GM12878 (cell line): ENCODE data around the gene DARS1. TPM values are rescaled to one million over a fixed set of nuclear protein-coding genes. Genes with fewer than 3 reads are reported as not detected.

Experiments used
- ATAC-seq: fragments of 200-7000 bp; cut with Tn5 transposase; 3 replicates; pipeline ENCODE4 v1.9.1; 2020; ENCODE audit warnings: mild to moderate bottlenecking, moderate library complexity
- BruUV-seq: library from RNA; stranded (reverse); fragments of 400-500 nt; replicated peaks from 2 replicates; lab custom pipeline; 2021; lab: Mats Ljungman, UMichigan
- CTCF ChIA-PET: fragments of 300-600 bp; sonication (Branson Sonifier 250); formaldehyde crosslinking; extraction: SDS; loops from one replicate; lab custom pipeline; 2021; ENCODE audit warnings: inconsistent platforms; lab: Yijun Ruan, JAX
- POLR2A ChIA-PET: fragments of 350-600 bp; formaldehyde crosslinking; extraction: SDS; loops from one replicate; lab custom pipeline; 2021; ENCODE audit warnings: inconsistent platforms; lab: Charles Lee
- RAD21 ChIA-PET: fragments of 300-600 bp; sonication (Branson Sonifier 250); formaldehyde crosslinking; loops from one replicate; lab custom pipeline; 2023; ENCODE audit warnings: antibody characterized with exemption; ENCODE audit not compliant: unreplicated experiment; lab: Charles Lee
- SMC1A ChIA-PET: fragments of 300-600 bp; sonication (Branson Sonifier 250); formaldehyde crosslinking; loops from one replicate; lab custom pipeline; 2023; ENCODE audit not compliant: unreplicated experiment, uncharacterized antibody; lab: Charles Lee
- DNase-seq: peaks from one replicate; pipeline ENCODE4 v3.0.0-alpha.2; 2011; ENCODE audit warnings: low read depth, low spot score
- FAIRE-seq: peaks from 3 replicates; lab custom pipeline; 2011; peaks lifted over from hg19 to GRCh38; lab: Jason Lieb, UNC
- H2AFZ ChIP-seq: 2 replicates; pipeline ENCODE4 v1.6.0; 2011; ENCODE audit warnings: low read depth, low read length, control low read depth; ENCODE audit not compliant: control insufficient read depth
- H3K27ac ChIP-seq: 2 replicates; pipeline ENCODE4 v1.5.1; 2011; ENCODE audit warnings: control low read depth; ENCODE audit not compliant: control insufficient read depth, insufficient read depth
- H3K27me3 ChIP-seq, 2 experiments: replicated peaks in 1 of 2; 2 replicates each; pipeline versions ENCODE4 v1.6.0 to v1.6.1; 2011; ENCODE audit warnings: low read length in 1 of 2; ENCODE audit not compliant: control insufficient read depth in 2 of 2, insufficient read depth in 2 of 2
- H3K36me3 ChIP-seq, 2 experiments: 2 replicates each; pipeline ENCODE4 v1.5.1; 2011; ENCODE audit warnings: low read length in 1 of 2; ENCODE audit not compliant: control insufficient read depth in 2 of 2, insufficient read depth in 2 of 2
- H3K4me1 ChIP-seq: 2 replicates; pipeline ENCODE4 v1.6.1; 2011; ENCODE audit warnings: mild to moderate bottlenecking, low read length, moderate library complexity, mixed read lengths; ENCODE audit not compliant: control insufficient read depth, insufficient read depth
- H3K4me2 ChIP-seq: 2 replicates; pipeline ENCODE4 v1.6.0; 2011; ENCODE audit warnings: control low read depth; ENCODE audit not compliant: control insufficient read depth, insufficient read depth
- H3K4me3 ChIP-seq: fragments of 200-600 bp; sonication (generic); 2 replicates; pipeline ENCODE4 v1.5.1; 2016
- H3K79me2 ChIP-seq: 2 replicates; pipeline ENCODE4 v1.6.0; 2011; ENCODE audit warnings: low read length; ENCODE audit not compliant: control insufficient read depth, insufficient read depth
- H3K9ac ChIP-seq: 2 replicates; pipeline ENCODE4 v1.8.0; 2011; ENCODE audit warnings: low read length, control low read depth, mixed read lengths; ENCODE audit not compliant: control insufficient read depth, insufficient read depth
- H3K9me3 ChIP-seq: replicated peaks from 3 replicates; pipeline ENCODE4 v1.5.1; 2011; ENCODE audit warnings: mild to moderate bottlenecking, low read length; ENCODE audit not compliant: control insufficient read depth, insufficient read depth
- H4K20me1 ChIP-seq: 2 replicates; pipeline ENCODE4 v1.6.0; 2011; ENCODE audit not compliant: control insufficient read depth, insufficient read depth
- MYC ChIP-seq: IDR thresholded peaks from 2 replicates; pipeline ENCODE4 v1.6.1; 2011; ENCODE audit warnings: mild to moderate bottlenecking, low read length, moderate library complexity, inconsistent platforms; ENCODE audit not compliant: insufficient read depth, insufficient replicate concordance, insufficient read length, severe bottlenecking
- POLR2AphosphoS2 ChIP-seq: IDR thresholded peaks from 2 replicates; pipeline ENCODE4 v1.6.1; 2011; ENCODE audit warnings: low read depth, mild to moderate bottlenecking, low read length, improper control_type of control experiment, moderate library complexity
- RBBP5 ChIP-seq: fragments of 200-600 bp; sonication (generic); conservative IDR thresholded peaks from 2 replicates; pipeline ENCODE4 v1.6.1; 2016
- ZNF622 ChIP-seq: fragments of 450-650 bp; IDR thresholded peaks from 2 replicates; pipeline ENCODE4 v1.6.1; 2017; ENCODE audit warnings: mild to moderate bottlenecking, inconsistent platforms
- WGBS: methylation state at CpG from one replicate; pipeline ENCODE4 v1.1.6; 2016; ENCODE audit warnings: low lambda C conversion rate; ENCODE audit not compliant: insufficient replicate concordance, insufficient coverage; ENCODE audit errors: missing lambda C conversion rate; 5-methylcytosine and 5-hydroxymethylcytosine counted together
- in situ Hi-C: fragments of 300-500 bp; cut with MboI; formaldehyde crosslinking; loops from 9 replicates; pipeline ENCODE4 v1.14.3; 2018; ENCODE audit warnings: mixed read lengths
- intact Hi-C: fragments of 100-400 bp; cut with micrococcal nuclease; formaldehyde crosslinking; loops from one replicate; pipeline ENCODE4 v1.14.2; 2022; ENCODE audit not compliant: unreplicated experiment
- polyA plus RNA-seq, 11 experiments: library from polyadenylated mRNA; depleted of rRNA in 4 of 11; unstranded in 6 of 11; stranded (reverse) in 5 of 11; fragments of >200 nt; fragmentation: Nextera tagmentation in 4 of 11; fragmentation: Illumina TruSeq in 1 of 11; extraction: Ambion mirVana in 4 of 11; extraction: Trizol in 1 of 11; gene quantifications; 1 replicate in 1 of 11; 2 replicates in 10 of 11; pipeline versions ENCODE4 v1.2.1 to v1.2.3, GENCODE V29; 2011 to 2016; ENCODE audit warnings: inconsistent platforms in 2 of 11, missing spikeins in 2 of 11, low read depth in 1 of 11
- total RNA-seq, 4 experiments: library from RNA; depleted of rRNA in 3 of 4; stranded (reverse); fragments of >200 nt in 3 of 4; fragmentation: Illumina TruSeq in 1 of 4; extraction: Trizol in 1 of 4; gene quantifications; 2 replicates each; pipeline versions ENCODE4 v1.2.1 to v1.2.3, GENCODE V29; 2013 to 2021

The DARS1 gene
- total and polyA plus RNA-seq, 10 of the 15 experiments (the other 5 are each of a cell fraction or from before 2014, with no cell fraction given) = 91.0 to 387 (median 137) TPM

- no peak overlapping the region for H3K9ac ChIP-seq
- CTCF ChIA-PET = interaction anchor here (0.9 to 3.7 kb wide), 3 partner anchors 10 to 480 kb away, joined by 3 to 23 read pairs (median 7); no protein-coding TSS in a partner anchor
- BruUV-seq = no TSS peak
These were observed 81.0 kb downstream of the DARS1 start for GRCh38 chr2:135904341-135904989.

DNA sequence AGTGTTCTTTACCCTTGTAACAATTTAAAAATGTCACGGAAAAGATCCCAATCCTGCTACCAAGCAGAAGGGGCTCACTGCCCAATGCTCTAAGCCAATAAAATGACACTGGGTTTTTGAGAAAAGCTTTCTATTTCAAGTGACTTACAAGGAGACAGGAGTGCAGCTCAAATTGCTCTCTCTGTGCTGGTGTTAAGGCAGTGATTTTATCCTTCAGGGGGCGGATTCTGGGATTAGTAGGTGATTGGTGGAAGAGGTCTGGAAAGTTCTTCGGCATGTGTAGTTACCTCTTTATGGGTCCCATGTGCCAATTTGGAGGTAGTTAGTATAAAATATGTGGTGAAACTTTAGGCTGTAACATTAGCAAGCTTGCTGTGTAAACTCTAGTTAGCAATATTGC is 81.8 kb downstream of the DARS1 start:
- no peak overlapping the region for H3K4me3 ChIP-seq
- RAD21 ChIA-PET = no interaction called here
- FAIRE-seq = no peak
- no peak overlapping the region for H3K4me2 ChIP-seq
- CTCF ChIA-PET = interaction anchor here (0.8 to 3.7 kb wide), 3 partner anchors 11 to 481 kb away, joined by 3 to 23 read pairs (median 7); no protein-coding TSS in a partner anchor
- POLR2A ChIA-PET = interaction anchor here (0.7 kb wide), 1 partner anchor 9 kb away, joined by 3 read pairs; no protein-coding TSS in a partner anchor
- in situ Hi-C loops = loop anchor here (25.0 kb wide), 1 partner anchor 1934 kb away; no protein-coding TSS in a partner anchor
- no peaks in the 10 kb centered on the region for H3K9me3 ChIP-seq
- SMC1A ChIA-PET = interaction anchor here (0.6 to 1.4 kb wide), 2 partner anchors 10 to 171 kb away, joined by 3 read pairs; no protein-coding TSS in a partner anchor
- no peaks in the 10 kb centered on the region for H3K79me2 ChIP-seq
- DNase-seq = no peak
- no peaks in the 10 kb centered on the region for H3K4me1 ChIP-seq
- H3K27me3 ChIP-seq = no peaks in the 10 kb centered on the region
- 99% methylated on average over 3 of the region's 3 CpGs for WGBS
- no TSS peak for BruUV-seq
- H3K27ac ChIP-seq = no peak overlapping the region
- H3K9ac ChIP-seq = no peak overlapping the region
- intact Hi-C loops = no loop called here
- no peak overlapping the region for H2AFZ ChIP-seq
- TF ChIP-seq RBBP5 (no peak), POLR2AphosphoS2 (0 out of 2 replicates have a peak, but pooled peaks have one; percentile 9), MYC (no peak)
- TF ChIP-seq, all 136 proteins: peak for 1
- ATAC-seq = no peak
- H3K36me3 ChIP-seq = peaks cover 0 to 16% of the 10 kb centered on the region in 2 experiments; a peak in 2 of 4 replicates
- H4K20me1 ChIP-seq = no peaks in the 10 kb centered on the region

More at GRCh38 chr2:135904341-135904989, 81.0 kb downstream of the DARS1 start:
- 96% methylated on average over 4 of the region's 4 CpGs for WGBS
- H3K79me2 ChIP-seq = no peaks in the 10 kb centered on the region
- no peak; the same call in 2 of the 3 replicates for ATAC-seq
- intact Hi-C loops (no loop called here), in situ Hi-C loops (loop anchor here (25.0 kb wide), 1 partner anchor 1933 kb away; no protein-coding TSS in a partner anchor)
- H3K4me1 ChIP-seq = no peaks in the 10 kb centered on the region
- ChIA-PET RAD21 (no interaction called here), SMC1A (interaction anchor here (1.3 kb wide), 1 partner anchor 9 kb away, joined by 3 read pairs; no protein-coding TSS in a partner anchor), POLR2A (no interaction called here)
- H3K27me3 ChIP-seq = no peaks in the 10 kb centered on the region
- TF ChIP-seq ZNF622 = no peak
- no peaks in the 10 kb centered on the region for H3K9me3 ChIP-seq
- peaks cover 0 to 16% of the 10 kb centered on the region in 2 experiments; a peak in 2 of 4 replicates for H3K36me3 ChIP-seq
- no peak for DNase-seq
- no peak overlapping the region for H3K27ac ChIP-seq
- H3K4me3 ChIP-seq = no peak overlapping the region
- no peak for FAIRE-seq
- H4K20me1 ChIP-seq = no peaks in the 10 kb centered on the region
- H2AFZ ChIP-seq = no peak overlapping the region
- H3K4me2 ChIP-seq = no peak overlapping the region
